Midbrain (tissue), 1 donor: ENCODE data around the gene OSBPL1A.
A peak's percentile ranks its signal among the peaks of the same experiment; 100 is the strongest.

Experiments used
- DNase-seq: peaks from one replicate; lab custom pipeline; 2025; lab: John Stamatoyannopoulos, UW

The OSBPL1A gene

GRCh38 chr18:24341361-24341760 is 56.3 kb downstream of the OSBPL1A start:
- no peak for DNase-seq

- no peak for DNase-seq
These were observed 64.5 kb downstream of the OSBPL1A start for GRCh38 chr18:24333084-24333483.

- DNase-seq, result no peak
These were observed 71.4 kb downstream of the OSBPL1A start for GRCh38 chr18:24326211-24326610.

- DNase-seq, result no peak
These were observed 75.0 kb downstream of the OSBPL1A start for GRCh38 chr18:24322584-24323136.

GRCh38 chr18:24321071-24321470 is 76.6 kb downstream of the OSBPL1A start:
- DNase-seq, result no peak

- no peak for DNase-seq
These were observed 77.9 kb downstream of the OSBPL1A start for GRCh38 chr18:24319757-24320156.

- DNase-seq, result no peak
These were observed 80.3 kb downstream of the OSBPL1A start for GRCh38 chr18:24317370-24317769.

- DNase-seq, result no peak
These were observed 82.5 kb downstream of the OSBPL1A start for GRCh38 chr18:24315170-24315569.

- DNase-seq, result no peak
These were observed 91.4 kb downstream of the OSBPL1A start for GRCh38 chr18:24306201-24306600.

GRCh38 chr18:24300703-24301102 is 96.9 kb downstream of the OSBPL1A start:
- DNase-seq, result no peak

GRCh38 chr18:24296276-24296675 is 101.3 kb downstream of the OSBPL1A start:
- DNase-seq, result no peak

- DNase-seq, result no peak
These were observed 104.4 kb downstream of the OSBPL1A start for GRCh38 chr18:24293254-24293653.

GRCh38 chr18:24278591-24278990 is 119.0 kb downstream of the OSBPL1A start:
- no peak for DNase-seq

GRCh38 chr18:24277516-24278195 is 120.0 kb downstream of the OSBPL1A start:
- DNase-seq, result no peak

- no peak for DNase-seq
These were observed 120.6 kb downstream of the OSBPL1A start for GRCh38 chr18:24276994-24277393.

GRCh38 chr18:24274837-24275236 is 122.8 kb downstream of the OSBPL1A start:
- DNase-seq, result no peak

- DNase-seq, result no peak
These were observed 124.0 kb downstream of the OSBPL1A start for GRCh38 chr18:24273596-24273995.

- DNase-seq, result no peak
These were observed 125.4 kb downstream of the OSBPL1A start for GRCh38 chr18:24272229-24272525.

GRCh38 chr18:24271381-24272228 is 126.0 kb downstream of the OSBPL1A start:
- peak; percentile 64 for DNase-seq

- peak; percentile 86 for DNase-seq
These were observed 126.7 kb downstream of the OSBPL1A start for GRCh38 chr18:24270937-24271380.

GRCh38 chr18:24270358-24270936 is 127.2 kb downstream of the OSBPL1A start:
- DNase-seq, result no peak

GRCh38 chr18:24268784-24269550 is 128.7 kb downstream of the OSBPL1A start:
- no peak for DNase-seq
